ENCODE measurements around the gene FAM149B1. TPM values are rescaled to one million over a fixed set of nuclear protein-coding genes. Genes with fewer than 3 reads are reported as not detected.

FAM149B1 gene
- total RNA-seq, 1 donor from 2014 or later: 11.4 TPM

- no peak for TF ChIP-seq CTCF (IDR thresholded peaks at IDR 0.05; ENCODE audit: insufficient read depth, low read length, poor library complexity, severe bottlenecking)
- no peak for DNase-seq (ENCODE audit: low read depth)
- Histone ChIP-seq H3K27me3 (ENCODE audit: control insufficient read depth, insufficient read depth, low read length) (no peaks in the 10 kb centered on the region), H3K4me3 (ENCODE audit: low read depth, low read length) (no peak overlapping the region), H3K36me3 (ENCODE audit: control insufficient read depth, insufficient read depth, low read length) (no peaks in the 10 kb centered on the region)
These were observed 38.5 kb downstream of the FAM149B1 start for GRCh38 chr10:73206385-73206784.

- no peak overlapping the region for H3K4me3 ChIP-seq (ENCODE audit: low read depth, low read length)
- DNase-seq (ENCODE audit: low read depth): no peak
- H3K27me3 ChIP-seq (ENCODE audit: control insufficient read depth, insufficient read depth, low read length): no peaks in the 10 kb centered on the region
- TF ChIP-seq CTCF (IDR thresholded peaks at IDR 0.05; ENCODE audit: insufficient read depth, low read length, poor library complexity, severe bottlenecking): no peak
- H3K36me3 ChIP-seq (ENCODE audit: control insufficient read depth, insufficient read depth, low read length): no peaks in the 10 kb centered on the region
These were observed 40.0 kb downstream of the FAM149B1 start for GRCh38 chr10:73207883-73208282.

- no peak overlapping the region for H3K4me3 ChIP-seq (ENCODE audit: low read depth, low read length)
- H3K27me3 ChIP-seq (ENCODE audit: control insufficient read depth, insufficient read depth, low read length): no peaks in the 10 kb centered on the region
- no peak for TF ChIP-seq CTCF (IDR thresholded peaks at IDR 0.05; ENCODE audit: insufficient read depth, low read length, poor library complexity, severe bottlenecking)
- peak; percentile 19 for DNase-seq (ENCODE audit: low read depth)
- no peaks in the 10 kb centered on the region for H3K36me3 ChIP-seq (ENCODE audit: control insufficient read depth, insufficient read depth, low read length)
These were observed 41.8 kb downstream of the FAM149B1 start for GRCh38 chr10:73209705-73210104.

GRCh38 chr10:73210395-73211105 is 42.6 kb downstream of the FAM149B1 start:
- Histone ChIP-seq H3K27me3 (ENCODE audit: control insufficient read depth, insufficient read depth, low read length) (no peaks in the 10 kb centered on the region), H3K36me3 (ENCODE audit: control insufficient read depth, insufficient read depth, low read length) (no peaks in the 10 kb centered on the region), H3K4me3 (ENCODE audit: low read depth, low read length) (no peak overlapping the region)
- DNase-seq (ENCODE audit: low read depth): no peak
- no peak for TF ChIP-seq CTCF (IDR thresholded peaks at IDR 0.05; ENCODE audit: insufficient read depth, low read length, poor library complexity, severe bottlenecking)

GRCh38 chr10:73211106-73211811 is 43.3 kb downstream of the FAM149B1 start:
- DNase-seq (ENCODE audit: low read depth): no peak
- H3K27me3 ChIP-seq (ENCODE audit: control insufficient read depth, insufficient read depth, low read length): no peaks in the 10 kb centered on the region
- H3K4me3 ChIP-seq (ENCODE audit: low read depth, low read length): no peak overlapping the region
- H3K36me3 ChIP-seq (ENCODE audit: control insufficient read depth, insufficient read depth, low read length): no peaks in the 10 kb centered on the region
- TF ChIP-seq CTCF (IDR thresholded peaks at IDR 0.05; ENCODE audit: insufficient read depth, low read length, poor library complexity, severe bottlenecking): no peak

Measured in kidney epithelial cell (primary cell).